Measurements from ENCODE around the gene CAMTA1.

The CAMTA1 gene

GRCh38 chr1:7015022-7015421, 229.8 kb downstream of the CAMTA1 start:
- H3K23ac ChIP-seq (ENCODE audit: low read length), result no peak overlapping the region
- H2BK120ac ChIP-seq (ENCODE audit: insufficient read depth, low read length, poor library complexity), result no peak overlapping the region
- peak overlapping the region; percentile 50 for H3K9ac ChIP-seq (ENCODE audit: low read length)
- H3K18ac ChIP-seq (ENCODE audit: low read length), result no peak overlapping the region
- no peak overlapping the region for H4K91ac ChIP-seq (ENCODE audit: low read depth, low read length)
- H3K4me3 ChIP-seq (ENCODE audit: low read depth, low read length), result no peak overlapping the region
- H2BK5ac ChIP-seq (ENCODE audit: low read depth, low read length, poor library complexity), result no peak overlapping the region
- H2AK5ac ChIP-seq (ENCODE audit: low read length), result no peak overlapping the region
- H3K27me3 ChIP-seq (ENCODE audit: insufficient read depth, low read length), result no peaks in the 10 kb centered on the region
- DNase-seq, result no peak
- WGBS (ENCODE audit: extremely low coverage, insufficient coverage, insufficient read length), result no CpG with 5 or more reads among the region's 7 CpGs
- H4K12ac ChIP-seq (ENCODE audit: low read depth, low read length), result no peak overlapping the region
- H3K27ac ChIP-seq (ENCODE audit: low read depth, low read length), result no peak overlapping the region
- no peak overlapping the region for H3K14ac ChIP-seq (ENCODE audit: low read length)
- H3K36me3 ChIP-seq (ENCODE audit: control insufficient read depth in 1 of 2, insufficient read depth in 2 of 2, low read length in 2 of 2), result no peaks in the 10 kb centered on the region
- H2BK12ac ChIP-seq (ENCODE audit: low read length), result no peak overlapping the region
- peaks cover 4 to 6% of the 10 kb centered on the region in 2 experiments for H3K4me1 ChIP-seq (ENCODE audit: control insufficient read depth in 1 of 2, insufficient read depth in 2 of 2, low read length in 2 of 2)
- no peak overlapping the region for H3K4ac ChIP-seq (ENCODE audit: low read depth, low read length)
- no peak overlapping the region for H3K4me2 ChIP-seq (ENCODE audit: low read length)
- peaks cover 2% of the 10 kb centered on the region for H3K9me3 ChIP-seq (ENCODE audit: insufficient read depth, low read depth, low read length)
- no peak overlapping the region for H4K8ac ChIP-seq (ENCODE audit: low read depth, low read length)
- H3K79me1 ChIP-seq (ENCODE audit: low read length), result no peaks in the 10 kb centered on the region
- no peak overlapping the region for H2AFZ ChIP-seq (ENCODE audit: insufficient read depth, low read length, poor library complexity)
- H3K79me2 ChIP-seq (ENCODE audit: control insufficient read depth, insufficient read depth, low read length, poor library complexity), result no peaks in the 10 kb centered on the region

- H3K14ac ChIP-seq (ENCODE audit: low read length), result no peak overlapping the region
- no peak overlapping the region for H3K27ac ChIP-seq (ENCODE audit: low read depth, low read length)
- H3K18ac ChIP-seq (ENCODE audit: low read length), result no peak overlapping the region
- H3K9me3 ChIP-seq (ENCODE audit: insufficient read depth, low read depth, low read length), result no peaks in the 10 kb centered on the region
- no peaks in the 10 kb centered on the region for H3K79me1 ChIP-seq (ENCODE audit: low read length)
- no CpG with 5 or more reads among the region's 7 CpGs for WGBS (ENCODE audit: extremely low coverage, insufficient coverage, insufficient read length)
- no peak overlapping the region for H2AK5ac ChIP-seq (ENCODE audit: low read length)
- H2BK12ac ChIP-seq (ENCODE audit: low read length), result no peak overlapping the region
- no peak overlapping the region for H2BK5ac ChIP-seq (ENCODE audit: low read depth, low read length, poor library complexity)
- no peaks in the 10 kb centered on the region for H3K27me3 ChIP-seq (ENCODE audit: insufficient read depth, low read length)
- H4K12ac ChIP-seq (ENCODE audit: low read depth, low read length), result no peak overlapping the region
- no peak overlapping the region for H4K8ac ChIP-seq (ENCODE audit: low read depth, low read length)
- H2BK120ac ChIP-seq (ENCODE audit: insufficient read depth, low read length, poor library complexity), result no peak overlapping the region
- no peak overlapping the region for H3K4me2 ChIP-seq (ENCODE audit: low read length)
- H3K4me3 ChIP-seq (ENCODE audit: low read depth, low read length), result no peak overlapping the region
- peaks cover 4 to 6% of the 10 kb centered on the region in 2 experiments for H3K4me1 ChIP-seq (ENCODE audit: control insufficient read depth in 1 of 2, insufficient read depth in 2 of 2, low read length in 2 of 2)
- H3K79me2 ChIP-seq (ENCODE audit: control insufficient read depth, insufficient read depth, low read length, poor library complexity), result no peaks in the 10 kb centered on the region
- H3K36me3 ChIP-seq (ENCODE audit: control insufficient read depth in 1 of 2, insufficient read depth in 2 of 2, low read length in 2 of 2), result no peaks in the 10 kb centered on the region
- no peak overlapping the region for H3K4ac ChIP-seq (ENCODE audit: low read depth, low read length)
- no peak overlapping the region for H3K23ac ChIP-seq (ENCODE audit: low read length)
- no peak overlapping the region for H4K91ac ChIP-seq (ENCODE audit: low read depth, low read length)
- no peak for DNase-seq
- H2AFZ ChIP-seq (ENCODE audit: insufficient read depth, low read length, poor library complexity), result no peak overlapping the region
- no peak overlapping the region for H3K9ac ChIP-seq (ENCODE audit: low read length)
These were observed 233.1 kb downstream of the CAMTA1 start for GRCh38 chr1:7018351-7018750.

GRCh38 chr1:7018826-7019225, 233.6 kb downstream of the CAMTA1 start:
- no peak overlapping the region for H2BK120ac ChIP-seq (ENCODE audit: insufficient read depth, low read length, poor library complexity)
- no peak overlapping the region for H3K27ac ChIP-seq (ENCODE audit: low read depth, low read length)
- H3K14ac ChIP-seq (ENCODE audit: low read length), result no peak overlapping the region
- H3K9me3 ChIP-seq (ENCODE audit: insufficient read depth, low read depth, low read length), result no peaks in the 10 kb centered on the region
- no peaks in the 10 kb centered on the region for H3K36me3 ChIP-seq (ENCODE audit: control insufficient read depth in 1 of 2, insufficient read depth in 2 of 2, low read length in 2 of 2)
- no peak overlapping the region for H3K4me2 ChIP-seq (ENCODE audit: low read length)
- DNase-seq, result peak in 1 of 2 donors; percentile 2
- H3K18ac ChIP-seq (ENCODE audit: low read length), result no peak overlapping the region
- no peak overlapping the region for H3K9ac ChIP-seq (ENCODE audit: low read length)
- H4K8ac ChIP-seq (ENCODE audit: low read depth, low read length), result no peak overlapping the region
- no peak overlapping the region for H3K4ac ChIP-seq (ENCODE audit: low read depth, low read length)
- H3K27me3 ChIP-seq (ENCODE audit: insufficient read depth, low read length), result no peaks in the 10 kb centered on the region
- no peak overlapping the region for H3K23ac ChIP-seq (ENCODE audit: low read length)
- no peak overlapping the region for H3K4me3 ChIP-seq (ENCODE audit: low read depth, low read length)
- no peak overlapping the region for H2BK5ac ChIP-seq (ENCODE audit: low read depth, low read length, poor library complexity)
- H4K12ac ChIP-seq (ENCODE audit: low read depth, low read length), result no peak overlapping the region
- H4K91ac ChIP-seq (ENCODE audit: low read depth, low read length), result no peak overlapping the region
- H2BK12ac ChIP-seq (ENCODE audit: low read length), result no peak overlapping the region
- H3K4me1 ChIP-seq (ENCODE audit: control insufficient read depth in 1 of 2, insufficient read depth in 2 of 2, low read length in 2 of 2), result peaks cover 4 to 6% of the 10 kb centered on the region in 2 experiments
- H3K79me2 ChIP-seq (ENCODE audit: control insufficient read depth, insufficient read depth, low read length, poor library complexity), result no peaks in the 10 kb centered on the region
- WGBS (ENCODE audit: extremely low coverage, insufficient coverage, insufficient read length), result no CpG with 5 or more reads among the region's 14 CpGs
- no peak overlapping the region for H2AFZ ChIP-seq (ENCODE audit: insufficient read depth, low read length, poor library complexity)
- no peaks in the 10 kb centered on the region for H3K79me1 ChIP-seq (ENCODE audit: low read length)
- no peak overlapping the region for H2AK5ac ChIP-seq (ENCODE audit: low read length)

DNA sequence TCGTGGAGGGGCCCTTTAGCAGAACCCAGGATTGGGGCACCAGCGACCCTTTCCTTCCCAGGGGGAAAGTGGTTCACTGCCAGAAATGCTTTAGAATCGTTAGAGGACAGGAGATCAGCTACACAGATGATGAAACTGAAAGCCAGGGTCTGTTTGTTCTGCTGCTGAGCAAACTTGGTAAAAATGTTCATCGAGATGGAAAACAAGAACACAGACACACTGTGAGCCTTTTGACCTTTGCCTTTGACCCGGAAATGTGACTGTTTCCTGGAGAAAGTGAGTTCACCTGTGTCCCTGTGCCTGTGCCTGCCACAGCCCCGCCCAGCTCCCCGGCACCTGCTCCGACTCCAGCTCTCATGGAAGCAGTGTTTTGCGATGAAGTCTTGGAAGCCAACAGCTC, 234.3 kb downstream of the CAMTA1 start:
- Histone ChIP-seq H3K79me2 (ENCODE audit: control insufficient read depth, insufficient read depth, low read length, poor library complexity) (no peaks in the 10 kb centered on the region), H3K4me3 (ENCODE audit: low read depth, low read length) (no peak overlapping the region), H3K27me3 (ENCODE audit: insufficient read depth, low read length) (no peaks in the 10 kb centered on the region), H3K18ac (ENCODE audit: low read length) (no peak overlapping the region), H2BK5ac (ENCODE audit: low read depth, low read length, poor library complexity) (no peak overlapping the region), H3K9ac (ENCODE audit: low read length) (no peak overlapping the region), H3K9me3 (ENCODE audit: insufficient read depth, low read depth, low read length) (no peaks in the 10 kb centered on the region), H3K4ac (ENCODE audit: low read depth, low read length) (no peak overlapping the region), H3K36me3 (ENCODE audit: control insufficient read depth in 1 of 2, insufficient read depth in 2 of 2, low read length in 2 of 2) (no peaks in the 10 kb centered on the region), H4K12ac (ENCODE audit: low read depth, low read length) (no peak overlapping the region), H2AK5ac (ENCODE audit: low read length) (no peak overlapping the region), H2AFZ (ENCODE audit: insufficient read depth, low read length, poor library complexity) (no peak overlapping the region), H2BK120ac (ENCODE audit: insufficient read depth, low read length, poor library complexity) (no peak overlapping the region), H3K4me1 (ENCODE audit: control insufficient read depth in 1 of 2, insufficient read depth in 2 of 2, low read length in 2 of 2) (peaks cover 4 to 6% of the 10 kb centered on the region in 2 experiments), H4K8ac (ENCODE audit: low read depth, low read length) (no peak overlapping the region), H3K4me2 (ENCODE audit: low read length) (no peak overlapping the region), H3K27ac (ENCODE audit: low read depth, low read length) (no peak overlapping the region), H3K79me1 (ENCODE audit: low read length) (no peaks in the 10 kb centered on the region), H3K23ac (ENCODE audit: low read length) (no peak overlapping the region), H2BK12ac (ENCODE audit: low read length) (no peak overlapping the region), H4K91ac (ENCODE audit: low read depth, low read length) (no peak overlapping the region), H3K14ac (ENCODE audit: low read length) (no peak overlapping the region)
- no peak for DNase-seq
- WGBS (ENCODE audit: extremely low coverage, insufficient coverage, insufficient read length), result no CpG with 5 or more reads among the region's 9 CpGs
